RWPE2 (cell line): Measurements from ENCODE around the gene STX5.
"Not testable (repeated sequence)": the region's sequence is repeated elsewhere in the genome, so short reads cannot be mapped to it uniquely, and the experiment has no call there.

Source experiments
- ATAC-seq: fragments of 200-7000 bp; cut with Tn5 transposase; 3 replicates; pipeline ENCODE4 v1.9.1; 2021; ENCODE audit warnings: low read depth
- DNase-seq: peaks from one replicate; pipeline ENCODE4 v3.0.0-alpha.2; 2020; ENCODE audit warnings: low spot score
- H3K27ac ChIP-seq: fragments of 450-650 bp; 2 replicates; pipeline ENCODE4 v1.5.1; 2017; ENCODE audit warnings: mild to moderate bottlenecking; ENCODE audit not compliant: poor library complexity, severe bottlenecking
- H3K27me3 ChIP-seq: fragments of 250-450 bp; sonication (Bioruptor Pico); 2 replicates; pipeline ENCODE4 v1.5.1; 2021; ENCODE audit warnings: mild to moderate bottlenecking, moderate library complexity; ENCODE audit not compliant: insufficient read depth, poor library complexity, severe bottlenecking
- H3K36me3 ChIP-seq: fragments of 250-450 bp; sonication (Bioruptor Pico); 2 replicates; pipeline ENCODE4 v1.5.1; 2020; ENCODE audit warnings: low read depth, mild to moderate bottlenecking, moderate library complexity
- H3K4me1 ChIP-seq: fragments of 250-450 bp; sonication (Bioruptor Pico); 2 replicates; pipeline ENCODE4 v1.5.1; 2021; ENCODE audit warnings: mild to moderate bottlenecking, moderate library complexity; ENCODE audit not compliant: insufficient read depth, poor library complexity, severe bottlenecking
- H3K4me3 ChIP-seq: fragments of 250-450 bp; sonication (Bioruptor Pico); 2 replicates; pipeline ENCODE4 v1.5.1; 2021; ENCODE audit warnings: mild to moderate bottlenecking, moderate library complexity; ENCODE audit not compliant: severe bottlenecking
- H3K9me3 ChIP-seq: fragments of 250-450 bp; sonication (Bioruptor Pico); 2 replicates; pipeline ENCODE4 v1.5.1; 2021; ENCODE audit warnings: mild to moderate bottlenecking, moderate library complexity; ENCODE audit not compliant: severe bottlenecking
- CTCF ChIP-seq: fragments of 450-650 bp; IDR thresholded peaks from one replicate; pipeline ENCODE4 v1.5.1; 2017; ENCODE audit warnings: mild to moderate bottlenecking, moderate library complexity; ENCODE audit not compliant: poor library complexity, severe bottlenecking

The STX5 gene

DNA sequence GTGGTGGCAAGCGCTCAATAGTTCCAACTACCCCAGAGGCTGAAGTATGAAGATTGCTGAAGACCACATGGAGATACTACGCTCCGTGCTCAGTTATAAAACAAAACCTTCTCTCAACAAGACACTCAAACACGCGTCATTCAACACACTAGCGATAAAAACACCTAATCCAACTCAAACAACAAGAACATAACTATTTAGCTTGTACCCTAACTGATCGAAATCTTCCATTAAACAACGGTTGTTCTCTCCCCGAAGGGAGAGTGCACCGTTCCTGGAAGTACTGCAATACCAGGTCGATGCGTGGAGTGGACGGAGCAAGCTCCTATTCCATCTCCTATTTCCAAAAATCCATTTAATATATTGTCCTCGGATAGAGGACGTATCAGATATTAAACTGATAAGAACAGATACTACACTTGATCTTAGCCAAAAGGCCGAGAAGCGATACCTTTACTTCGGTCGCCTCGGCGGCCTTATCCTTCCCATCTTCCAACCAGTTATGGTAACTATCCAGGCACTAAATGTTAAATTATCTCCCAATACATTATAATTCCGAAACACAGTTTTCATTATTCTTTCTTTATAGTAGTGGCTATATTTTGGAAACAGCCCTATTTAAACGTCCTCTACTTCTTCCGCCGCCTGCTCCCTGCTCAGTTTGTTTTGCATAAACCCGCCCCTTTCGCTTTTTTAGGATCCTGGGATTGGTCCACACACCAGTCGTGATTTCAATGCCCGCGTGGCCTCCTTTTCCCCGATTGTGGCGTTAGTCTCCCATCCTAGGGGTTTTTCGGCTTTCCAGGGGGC, 9.7 kb upstream of the STX5 start:
- Histone ChIP-seq H3K4me3 (peak overlapping the region; percentile 85), H3K36me3 (peaks cover 14% of the 10 kb centered on the region), H3K27me3 (no peaks in the 10 kb centered on the region), H3K27ac (peak overlapping the region; percentile 97), H3K4me1 (peaks cover 11% of the 10 kb centered on the region), H3K9me3 (no peaks in the 10 kb centered on the region)
- TF ChIP-seq CTCF = peak; percentile 0
- ATAC-seq (peak; percentile 83), DNase-seq (peak; percentile 84)

DNA sequence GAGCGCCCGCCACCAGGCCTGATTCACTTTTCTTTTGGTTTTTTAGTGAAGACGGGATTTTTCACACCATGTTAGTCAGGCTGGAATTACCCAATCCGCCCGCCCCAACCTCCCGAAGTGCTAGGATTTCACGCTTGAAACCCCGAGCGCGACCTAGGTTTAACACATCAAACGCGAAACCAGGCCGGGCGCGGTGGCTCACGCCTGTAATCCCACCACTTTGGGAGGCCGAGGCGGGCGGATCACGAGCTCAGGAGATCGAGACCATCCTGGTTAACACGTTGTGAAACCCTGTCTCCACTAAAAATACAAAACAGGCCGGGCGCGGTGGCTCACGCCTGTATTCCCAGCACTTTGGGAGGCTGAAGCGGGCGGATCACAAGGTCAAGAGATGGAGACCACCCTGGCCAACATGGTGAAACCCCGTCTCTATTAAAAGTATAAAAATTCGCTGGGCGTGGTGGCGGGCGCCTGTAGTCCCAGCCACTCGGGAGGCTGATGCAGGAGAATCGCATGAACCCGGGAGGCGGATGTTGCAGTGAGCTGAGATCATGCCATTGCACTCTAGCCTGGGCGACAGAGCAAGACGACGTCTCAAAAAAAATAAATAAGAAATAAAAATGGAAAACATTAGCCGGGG, 9.0 kb upstream of the STX5 start:
- peak; percentile 78 for DNase-seq
- not testable (repeated sequence) for H3K27me3 ChIP-seq, H3K9me3 ChIP-seq
- Histone ChIP-seq H3K36me3 (peaks cover 21% of the 10 kb centered on the region), H3K4me3 (peak overlapping the region; percentile 85), H3K27ac (peak overlapping the region; percentile 97), H3K4me1 (peaks cover 11% of the 10 kb centered on the region)
- peak; percentile 10; the same call in 1 of the 3 replicates for ATAC-seq

GRCh38 chr11:62839050-62839945, 7.4 kb upstream of the STX5 start, which contains the start of gene WDR74:
TSS of gene WDR74 (minus strand) at chr11:62839590. CDS start at chr11:62839570, 20 bp downstream.
- Histone ChIP-seq H3K4me3 (peak within 1 kb of the TSS; percentile 85), H3K27me3 (no peaks in the 10 kb centered on the region), H3K9me3 (no peaks in the 10 kb centered on the region), H3K4me1 (peaks cover 11% of the 10 kb centered on the region), H3K27ac (peak within 1 kb of the TSS; percentile 97), H3K36me3 (peaks cover 35% of the 10 kb centered on the region)
- ATAC-seq = peak; percentile 35
- TF ChIP-seq CTCF = no peak
- DNase-seq = peak; percentile 89

- ATAC-seq (no peak), DNase-seq (no peak)
- Histone ChIP-seq H3K36me3 (peaks cover 41% of the 10 kb centered on the region), H3K27me3 (no peaks in the 10 kb centered on the region), H3K27ac (no peak overlapping the region), H3K9me3 (no peaks in the 10 kb centered on the region), H3K4me1 (peaks cover 2% of the 10 kb centered on the region), H3K4me3 (no peak overlapping the region)
- TF ChIP-seq CTCF = no peak
Measured at GRCh38 chr11:62835336-62835735, 3.5 kb upstream of the STX5 start.
